Loucy (cell line): Measurements from ENCODE around the gene WDR19.

Experiments
- H2AFZ ChIP-seq: fragments of 200-600 bp; sonication (generic); 2 replicates; pipeline ENCODE4 v1.6.0; 2016; ENCODE audit warnings: antibody characterized with exemption, mild to moderate bottlenecking, low read length, moderate library complexity
- H3F3A ChIP-seq: fragments of 200-600 bp; 2 replicates; pipeline ENCODE4 v1.6.0; 2016; ENCODE audit warnings: antibody characterized with exemption, low read depth, mild to moderate bottlenecking
- H3K27me3 ChIP-seq: fragments of 200-600 bp; sonication (generic); 2 replicates; pipeline ENCODE4 v1.6.1; 2014; ENCODE audit warnings: low read length, mild to moderate bottlenecking; ENCODE audit not compliant: insufficient read depth, poor library complexity, severe bottlenecking
- H3K36me3 ChIP-seq: fragments of 200-600 bp; sonication (generic); 2 replicates; pipeline ENCODE4 v1.6.1; 2016; ENCODE audit warnings: low read length; ENCODE audit not compliant: insufficient read depth
- H3K4me1 ChIP-seq: fragments of 200-600 bp; sonication (generic); 2 replicates; pipeline ENCODE4 v1.5.1; 2014; ENCODE audit warnings: low read length, mild to moderate bottlenecking; ENCODE audit not compliant: insufficient read depth, poor library complexity, severe bottlenecking
- H3K4me2 ChIP-seq: fragments of 200-600 bp; sonication (generic); 2 replicates; pipeline ENCODE4 v1.6.0; 2014; ENCODE audit warnings: antibody characterized with exemption, low read length, low read depth, mild to moderate bottlenecking; ENCODE audit not compliant: poor library complexity, severe bottlenecking
- H3K4me3 ChIP-seq: fragments of 200-600 bp; sonication (generic); 2 replicates; pipeline ENCODE4 v1.5.1; 2014; ENCODE audit warnings: low read length, mild to moderate bottlenecking, mixed read lengths; ENCODE audit not compliant: poor library complexity, severe bottlenecking
- H3K79me2 ChIP-seq: fragments of 200-600 bp; sonication (generic); 2 replicates; pipeline ENCODE4 v1.6.1; 2014; ENCODE audit warnings: low read length; ENCODE audit not compliant: insufficient read depth
- H3K9ac ChIP-seq: fragments of 200-600 bp; sonication (generic); 2 replicates; pipeline ENCODE4 v1.6.0; 2014; ENCODE audit warnings: mild to moderate bottlenecking, low read depth, low read length, moderate library complexity; ENCODE audit not compliant: poor library complexity, severe bottlenecking
- H3K9me2 ChIP-seq: fragments of 200-600 bp; sonication (generic); replicated peaks from 2 replicates; pipeline ENCODE4 v1.6.1; 2016; ENCODE audit warnings: low read depth, low read length, mixed read lengths
- H3K9me3 ChIP-seq: fragments of 200-600 bp; sonication (generic); 2 replicates; pipeline ENCODE4 v1.6.1; 2014; ENCODE audit warnings: mild to moderate bottlenecking, antibody characterized with exemption, low read length, low read depth; ENCODE audit not compliant: insufficient read depth
- H4K20me1 ChIP-seq: fragments of 200-600 bp; sonication (generic); 2 replicates; pipeline ENCODE4 v1.6.0; 2014; ENCODE audit warnings: antibody characterized with exemption, low read length, mild to moderate bottlenecking; ENCODE audit not compliant: insufficient read depth, poor library complexity, severe bottlenecking
- CTCF ChIP-seq: fragments of 200-600 bp; sonication (generic); conservative IDR thresholded peaks from 2 replicates; pipeline ENCODE4 v1.5.1; 2014; ENCODE audit warnings: mild to moderate bottlenecking, antibody characterized with exemption, low read length
- EZH2phosphoT487 ChIP-seq: fragments of 200-600 bp; IDR thresholded peaks from 2 replicates; pipeline ENCODE4 v1.6.1; 2018; ENCODE audit warnings: antibody characterized with exemption, mild to moderate bottlenecking, moderate library complexity, borderline replicate concordance

WDR19 gene

GRCh38 chr4:39305912-39306677 lies 123.8 kb downstream of the WDR19 start:
- Histone ChIP-seq H3K4me3 (no peak overlapping the region), H3K9me3 (no peaks in the 10 kb centered on the region), H3K4me1 (peaks cover 7% of the 10 kb centered on the region), H3K9me2 (no peaks in the 10 kb centered on the region), H3K27me3 (no peaks in the 10 kb centered on the region), H3K79me2 (no peaks in the 10 kb centered on the region), H3K9ac (no peak overlapping the region), H3F3A (no peaks in the 10 kb centered on the region), H2AFZ (no peak overlapping the region), H4K20me1 (no peaks in the 10 kb centered on the region), H3K4me2 (no peak overlapping the region), H3K36me3 (peaks cover 79% of the 10 kb centered on the region)
- TF ChIP-seq EZH2phosphoT487: no peak
- no peak for TF ChIP-seq CTCF

DNA sequence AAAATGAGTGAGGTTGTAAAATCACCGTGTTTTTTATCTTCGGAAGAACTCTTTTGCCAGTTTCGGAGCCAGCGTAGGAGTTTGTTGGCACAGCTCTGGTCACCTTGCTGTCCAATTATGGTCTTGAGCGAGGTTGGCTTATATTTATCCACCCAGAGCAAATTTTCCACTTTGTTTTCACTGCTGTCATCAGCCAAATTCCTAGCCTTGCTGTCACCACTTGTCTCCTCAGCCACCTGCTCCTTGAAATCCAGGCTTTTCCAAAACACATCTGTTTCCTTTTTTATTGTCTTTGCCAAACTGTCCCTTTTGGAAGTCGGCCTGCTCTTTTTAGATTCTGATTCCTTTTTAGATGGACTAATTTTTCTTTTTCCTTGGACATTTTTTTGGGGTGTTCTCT lies 126.3 kb downstream of the WDR19 start:
- Histone ChIP-seq H2AFZ (no peak overlapping the region), H3F3A (no peaks in the 10 kb centered on the region), H3K4me3 (no peak overlapping the region), H3K9ac (no peak overlapping the region), H3K27me3 (no peaks in the 10 kb centered on the region), H3K79me2 (no peaks in the 10 kb centered on the region), H3K36me3 (peaks cover 81% of the 10 kb centered on the region; the same call in 1 of the 2 replicates), H3K4me1 (peaks cover 7% of the 10 kb centered on the region), H3K9me3 (no peaks in the 10 kb centered on the region), H3K4me2 (no peak overlapping the region), H4K20me1 (peaks cover 4% of the 10 kb centered on the region), H3K9me2 (no peaks in the 10 kb centered on the region)
- TF ChIP-seq CTCF (no peak), EZH2phosphoT487 (no peak)

GRCh38 chr4:39312816-39313215 lies 130.5 kb downstream of the WDR19 start:
- Histone ChIP-seq H2AFZ (no peak overlapping the region), H3K4me3 (no peak overlapping the region), H4K20me1 (peaks cover 4% of the 10 kb centered on the region), H3K9me3 (no peaks in the 10 kb centered on the region), H3K4me1 (no peaks in the 10 kb centered on the region), H3K79me2 (no peaks in the 10 kb centered on the region), H3K9ac (no peak overlapping the region), H3F3A (no peaks in the 10 kb centered on the region), H3K27me3 (no peaks in the 10 kb centered on the region), H3K4me2 (no peak overlapping the region), H3K9me2 (no peaks in the 10 kb centered on the region), H3K36me3 (peaks cover 95% of the 10 kb centered on the region)
- TF ChIP-seq CTCF (no peak), EZH2phosphoT487 (no peak)
